ENCODE results near the gene LBR.

Gene LBR

DNA sequence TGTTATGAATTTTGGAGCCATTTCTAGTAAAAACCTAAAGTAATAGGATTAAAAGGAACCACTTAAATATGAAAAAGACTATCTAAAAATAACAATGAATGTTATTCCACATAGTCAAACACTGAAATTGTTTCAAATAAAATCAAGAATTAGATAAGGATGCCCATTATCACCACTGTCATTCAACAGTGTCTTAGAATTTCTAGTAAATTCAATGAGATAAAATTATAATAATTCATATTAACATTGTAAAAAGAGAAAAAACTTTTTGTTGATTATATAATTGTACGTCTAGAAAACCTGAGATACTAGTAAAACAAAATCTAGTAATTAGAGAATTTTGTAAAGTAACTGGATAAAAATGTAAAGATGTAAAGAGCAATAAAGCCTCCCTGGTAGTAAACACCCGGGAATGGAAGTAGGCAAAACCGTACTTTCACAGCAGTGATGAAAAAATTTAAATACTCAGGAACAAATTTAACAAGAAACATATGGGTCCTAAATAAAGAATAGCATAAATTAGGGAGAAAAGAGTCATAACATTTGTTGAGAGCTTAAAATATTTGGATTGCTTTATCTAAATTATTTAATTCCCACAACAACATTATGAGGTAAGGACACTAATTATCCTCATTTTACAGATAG, 56.4 kb downstream of the LBR start:
- Histone ChIP-seq H4K20me1 (ENCODE audit: insufficient read depth, low read length) (no peaks in the 10 kb centered on the region), H3K9me3 (ENCODE audit: insufficient read depth, low read length, severe bottlenecking) (no peaks in the 10 kb centered on the region), H3K79me2 (ENCODE audit: insufficient read depth, low read length) (no peaks in the 10 kb centered on the region), H3K27ac (ENCODE audit: low read length) (no peak overlapping the region), H3K36me3 (ENCODE audit: insufficient read depth, low read length) (no peaks in the 10 kb centered on the region), H2AFZ (ENCODE audit: low read depth, low read length) (no peak overlapping the region), H3K4me2 (ENCODE audit: insufficient read depth, low read length) (no peak overlapping the region), H3K9ac (ENCODE audit: low read depth, low read length) (no peak overlapping the region), H3K27me3 (ENCODE audit: insufficient read depth, low read length, poor library complexity) (no peaks in the 10 kb centered on the region), H3K4me3 (ENCODE audit: low read depth in 1 of 2, low read length in 2 of 2) (no peak overlapping the region), H3K4me1 (ENCODE audit: insufficient read depth, low read length) (no peaks in the 10 kb centered on the region)
- no peak for ATAC-seq (ENCODE audit: insufficient read depth, low read depth)
- TF ChIP-seq CTCF (IDR thresholded peaks at IDR 0.05; ENCODE audit: borderline replicate concordance, extremely low read depth, low read length, poor library complexity, severe bottlenecking) = no peak
- no peak for TF ChIP-seq EZH2 (IDR thresholded peaks at IDR 0.05; ENCODE audit: borderline replicate concordance, low read depth, low read length, severe bottlenecking)
- no peak for DNase-seq

GRCh38 chr1:225368036-225368552, 59.7 kb downstream of the LBR start:
- no peak for TF ChIP-seq CTCF (IDR thresholded peaks at IDR 0.05; ENCODE audit: borderline replicate concordance, extremely low read depth, low read length, poor library complexity, severe bottlenecking)
- no peak for TF ChIP-seq EZH2 (IDR thresholded peaks at IDR 0.05; ENCODE audit: borderline replicate concordance, low read depth, low read length, severe bottlenecking)
- ATAC-seq (ENCODE audit: insufficient read depth, low read depth) (no peak), DNase-seq (no peak)
- no peaks in the 10 kb centered on the region for H3K79me2 ChIP-seq (ENCODE audit: insufficient read depth, low read length)
- no peak overlapping the region for H2AFZ ChIP-seq (ENCODE audit: low read depth, low read length)
- no peak overlapping the region for H3K4me3 ChIP-seq (ENCODE audit: low read depth in 1 of 2, low read length in 2 of 2)
- H3K4me2 ChIP-seq (ENCODE audit: insufficient read depth, low read length) = no peak overlapping the region
- no peaks in the 10 kb centered on the region for H3K36me3 ChIP-seq (ENCODE audit: insufficient read depth, low read length)
- peaks cover 3% of the 10 kb centered on the region for H3K27me3 ChIP-seq (ENCODE audit: insufficient read depth, low read length, poor library complexity)
- H3K27ac ChIP-seq (ENCODE audit: low read length) = no peak overlapping the region
- no peak overlapping the region for H3K9ac ChIP-seq (ENCODE audit: low read depth, low read length)
- no peaks in the 10 kb centered on the region for H3K4me1 ChIP-seq (ENCODE audit: insufficient read depth, low read length)
- H3K9me3 ChIP-seq (ENCODE audit: insufficient read depth, low read length, severe bottlenecking) = no peaks in the 10 kb centered on the region
- no peaks in the 10 kb centered on the region for H4K20me1 ChIP-seq (ENCODE audit: insufficient read depth, low read length)

DNA sequence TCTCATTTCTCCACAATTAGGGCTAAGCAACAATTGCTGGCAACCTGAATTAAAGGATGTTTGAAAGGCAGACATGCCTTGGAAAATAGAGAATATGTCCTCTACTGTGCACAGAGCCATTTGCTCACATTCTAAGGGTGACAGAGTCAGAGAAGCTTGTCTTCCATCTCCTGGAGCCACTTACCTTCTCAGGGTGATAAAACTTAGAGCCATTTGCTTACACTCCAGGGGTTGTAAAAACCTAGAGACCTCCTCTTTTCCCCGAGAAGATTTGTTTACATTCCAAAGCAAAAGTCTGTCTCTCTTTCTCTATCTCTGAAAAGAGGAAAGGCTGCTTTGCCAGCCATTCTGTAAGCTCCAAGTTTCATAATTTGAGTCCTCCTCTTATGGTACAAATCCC, 61.3 kb downstream of the LBR start:
- no peak overlapping the region for H3K4me3 ChIP-seq (ENCODE audit: low read depth in 1 of 2, low read length in 2 of 2)
- peaks cover 3% of the 10 kb centered on the region for H3K27me3 ChIP-seq (ENCODE audit: insufficient read depth, low read length, poor library complexity)
- no peaks in the 10 kb centered on the region for H3K36me3 ChIP-seq (ENCODE audit: insufficient read depth, low read length)
- TF ChIP-seq CTCF (IDR thresholded peaks at IDR 0.05; ENCODE audit: borderline replicate concordance, extremely low read depth, low read length, poor library complexity, severe bottlenecking) (no peak), EZH2 (IDR thresholded peaks at IDR 0.05; ENCODE audit: borderline replicate concordance, low read depth, low read length, severe bottlenecking) (no peak)
- no peak overlapping the region for H3K4me2 ChIP-seq (ENCODE audit: insufficient read depth, low read length)
- no peak overlapping the region for H3K9ac ChIP-seq (ENCODE audit: low read depth, low read length)
- ATAC-seq (ENCODE audit: insufficient read depth, low read depth) (no peak), DNase-seq (no peak)
- H3K27ac ChIP-seq (ENCODE audit: low read length) = no peak overlapping the region
- H3K79me2 ChIP-seq (ENCODE audit: insufficient read depth, low read length) = no peaks in the 10 kb centered on the region
- no peaks in the 10 kb centered on the region for H3K4me1 ChIP-seq (ENCODE audit: insufficient read depth, low read length)
- H4K20me1 ChIP-seq (ENCODE audit: insufficient read depth, low read length) = no peaks in the 10 kb centered on the region
- H3K9me3 ChIP-seq (ENCODE audit: insufficient read depth, low read length, severe bottlenecking) = no peaks in the 10 kb centered on the region
- no peak overlapping the region for H2AFZ ChIP-seq (ENCODE audit: low read depth, low read length)
